ENCODE results near the gene PODN.

DNA sequence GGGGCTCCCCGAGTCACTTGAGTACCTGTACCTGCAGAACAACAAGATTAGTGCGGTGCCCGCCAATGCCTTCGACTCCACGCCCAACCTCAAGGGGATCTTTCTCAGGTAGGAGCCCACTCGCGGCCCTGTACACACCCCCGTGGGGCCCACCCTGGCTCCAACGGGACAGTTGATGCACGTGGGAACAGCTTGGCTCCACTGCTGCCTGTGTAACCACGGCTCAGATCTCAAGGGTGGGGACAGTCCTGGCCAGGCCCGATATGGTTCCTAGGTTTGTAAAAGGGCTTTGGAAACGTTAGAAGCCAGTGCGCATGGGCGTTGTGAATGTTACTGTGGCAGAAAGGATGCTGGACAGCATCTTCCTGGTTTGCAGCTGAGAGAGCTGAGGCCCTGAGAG is 18.8 kb downstream of the PODN start:
- TF ChIP-seq POLR2A (IDR thresholded peaks at IDR 0.05): no peak
- TF ChIP-seq, protein P1, sequence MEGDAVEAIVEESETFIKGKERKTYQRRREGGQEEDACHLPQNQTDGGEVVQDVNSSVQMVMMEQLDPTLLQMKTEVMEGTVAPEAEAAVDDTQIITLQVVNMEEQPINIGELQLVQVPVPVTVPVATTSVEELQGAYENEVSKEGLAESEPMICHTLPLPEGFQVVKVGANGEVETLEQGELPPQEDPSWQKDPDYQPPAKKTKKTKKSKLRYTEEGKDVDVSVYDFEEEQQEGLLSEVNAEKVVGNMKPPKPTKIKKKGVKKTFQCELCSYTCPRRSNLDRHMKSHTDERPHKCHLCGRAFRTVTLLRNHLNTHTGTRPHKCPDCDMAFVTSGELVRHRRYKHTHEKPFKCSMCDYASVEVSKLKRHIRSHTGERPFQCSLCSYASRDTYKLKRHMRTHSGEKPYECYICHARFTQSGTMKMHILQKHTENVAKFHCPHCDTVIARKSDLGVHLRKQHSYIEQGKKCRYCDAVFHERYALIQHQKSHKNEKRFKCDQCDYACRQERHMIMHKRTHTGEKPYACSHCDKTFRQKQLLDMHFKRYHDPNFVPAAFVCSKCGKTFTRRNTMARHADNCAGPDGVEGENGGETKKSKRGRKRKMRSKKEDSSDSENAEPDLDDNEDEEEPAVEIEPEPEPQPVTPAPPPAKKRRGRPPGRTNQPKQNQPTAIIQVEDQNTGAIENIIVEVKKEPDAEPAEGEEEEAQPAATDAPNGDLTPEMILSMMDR (IDR thresholded peaks at IDR 0.05): no peak
